GM12878 (cell line): ENCODE results near the gene MCAT. TPM values are rescaled to one million over a fixed set of nuclear protein-coding genes. Genes with fewer than 3 reads are reported as not detected.
A peak's percentile ranks its signal among the peaks of the same experiment; 100 is the strongest.

ENCODE experiments used
- ATAC-seq: fragments of 200-7000 bp; cut with Tn5 transposase; 3 replicates; pipeline ENCODE4 v1.9.1; 2020; ENCODE audit warnings: mild to moderate bottlenecking, moderate library complexity
- BruUV-seq: library from RNA; stranded (reverse); fragments of 400-500 nt; replicated peaks from 2 replicates; lab custom pipeline; 2021; lab: Mats Ljungman, UMichigan
- CTCF ChIA-PET: fragments of 300-600 bp; sonication (Branson Sonifier 250); formaldehyde crosslinking; extraction: SDS; loops from one replicate; lab custom pipeline; 2021; ENCODE audit warnings: inconsistent platforms; lab: Yijun Ruan, JAX
- POLR2A ChIA-PET: fragments of 350-600 bp; formaldehyde crosslinking; extraction: SDS; loops from one replicate; lab custom pipeline; 2021; ENCODE audit warnings: inconsistent platforms; lab: Charles Lee
- RAD21 ChIA-PET: fragments of 300-600 bp; sonication (Branson Sonifier 250); formaldehyde crosslinking; loops from one replicate; lab custom pipeline; 2023; ENCODE audit warnings: antibody characterized with exemption; ENCODE audit not compliant: unreplicated experiment; lab: Charles Lee
- SMC1A ChIA-PET: fragments of 300-600 bp; sonication (Branson Sonifier 250); formaldehyde crosslinking; loops from one replicate; lab custom pipeline; 2023; ENCODE audit not compliant: unreplicated experiment, uncharacterized antibody; lab: Charles Lee
- DNase-seq: peaks from one replicate; pipeline ENCODE4 v3.0.0-alpha.2; 2011; ENCODE audit warnings: low read depth, low spot score
- FAIRE-seq: peaks from 3 replicates; lab custom pipeline; 2011; peaks lifted over from hg19 to GRCh38; lab: Jason Lieb, UNC
- H2AFZ ChIP-seq: 2 replicates; pipeline ENCODE4 v1.6.0; 2011; ENCODE audit warnings: low read depth, low read length, control low read depth; ENCODE audit not compliant: control insufficient read depth
- H3K27ac ChIP-seq: 2 replicates; pipeline ENCODE4 v1.5.1; 2011; ENCODE audit warnings: control low read depth; ENCODE audit not compliant: control insufficient read depth, insufficient read depth
- H3K27me3 ChIP-seq, 2 experiments: replicated peaks in 1 of 2; 2 replicates each; pipeline versions ENCODE4 v1.6.0 to v1.6.1; 2011; ENCODE audit warnings: low read length in 1 of 2; ENCODE audit not compliant: control insufficient read depth in 2 of 2, insufficient read depth in 2 of 2
- H3K36me3 ChIP-seq, 2 experiments: 2 replicates each; pipeline ENCODE4 v1.5.1; 2011; ENCODE audit warnings: low read length in 1 of 2; ENCODE audit not compliant: control insufficient read depth in 2 of 2, insufficient read depth in 2 of 2
- H3K4me1 ChIP-seq: 2 replicates; pipeline ENCODE4 v1.6.1; 2011; ENCODE audit warnings: mild to moderate bottlenecking, low read length, moderate library complexity, mixed read lengths; ENCODE audit not compliant: control insufficient read depth, insufficient read depth
- H3K4me2 ChIP-seq: 2 replicates; pipeline ENCODE4 v1.6.0; 2011; ENCODE audit warnings: control low read depth; ENCODE audit not compliant: control insufficient read depth, insufficient read depth
- H3K4me3 ChIP-seq: fragments of 200-600 bp; sonication (generic); 2 replicates; pipeline ENCODE4 v1.5.1; 2016
- H3K79me2 ChIP-seq: 2 replicates; pipeline ENCODE4 v1.6.0; 2011; ENCODE audit warnings: low read length; ENCODE audit not compliant: control insufficient read depth, insufficient read depth
- H3K9ac ChIP-seq: 2 replicates; pipeline ENCODE4 v1.8.0; 2011; ENCODE audit warnings: low read length, control low read depth, mixed read lengths; ENCODE audit not compliant: control insufficient read depth, insufficient read depth
- H3K9me3 ChIP-seq: replicated peaks from 3 replicates; pipeline ENCODE4 v1.5.1; 2011; ENCODE audit warnings: mild to moderate bottlenecking, low read length; ENCODE audit not compliant: control insufficient read depth, insufficient read depth
- H4K20me1 ChIP-seq: 2 replicates; pipeline ENCODE4 v1.6.0; 2011; ENCODE audit not compliant: control insufficient read depth, insufficient read depth
- CTCF ChIP-seq, 3 experiments: IDR thresholded peaks in 2 of 3; conservative IDR thresholded peaks in 1 of 3; 2 replicates each; pipeline ENCODE4 v1.5.1; 2011; ENCODE audit warnings: low read depth in 3 of 3, low read length in 3 of 3, mild to moderate bottlenecking in 3 of 3, control low read depth in 2 of 3, moderate library complexity in 2 of 3, inconsistent platforms in 1 of 3, mixed read lengths in 1 of 3; ENCODE audit not compliant: control insufficient read depth in 2 of 3, insufficient read depth in 1 of 3; ENCODE audit errors: extremely low read depth in 1 of 3
- EP300 ChIP-seq, 2 experiments: fragments of 150-350 bp in 1 of 2; IDR thresholded peaks; 2 replicates each; pipeline ENCODE4 v1.6.1; 2011 to 2012; ENCODE audit warnings: low read depth in 2 of 2, low read length in 2 of 2, borderline replicate concordance in 1 of 2, improper control_type of control experiment in 1 of 2, inconsistent platforms in 1 of 2; ENCODE audit not compliant: control insufficient read depth in 1 of 2
- MEF2B ChIP-seq: fragments of 450-650 bp; IDR thresholded peaks from 2 replicates; pipeline ENCODE4 v1.6.1; 2018; ENCODE audit warnings: mild to moderate bottlenecking, moderate library complexity; ENCODE audit not compliant: partially characterized antibody, poor library complexity, severe bottlenecking
- PAX8 ChIP-seq: fragments of 450-650 bp; IDR thresholded peaks from 2 replicates; pipeline ENCODE4 v1.6.1; 2017; ENCODE audit warnings: mild to moderate bottlenecking, moderate library complexity
- RAD21 ChIP-seq: IDR thresholded peaks from 2 replicates; pipeline ENCODE4 v1.6.1; 2011; ENCODE audit warnings: mild to moderate bottlenecking, low read depth, low read length, moderate library complexity; ENCODE audit not compliant: insufficient read depth
- SPI1 ChIP-seq: IDR thresholded peaks from 2 replicates; pipeline ENCODE4 v1.6.1; 2011; ENCODE audit warnings: low read depth, mild to moderate bottlenecking, low read length, moderate library complexity, borderline replicate concordance; ENCODE audit not compliant: insufficient read depth
- USF1 ChIP-seq: IDR thresholded peaks from 2 replicates; pipeline ENCODE4 v1.6.1; 2011; ENCODE audit warnings: borderline replicate concordance, low read depth, mild to moderate bottlenecking, moderate library complexity, mixed read lengths, low read length; ENCODE audit not compliant: insufficient read depth; ENCODE audit errors: extremely low read length
- WGBS: methylation state at CpG from one replicate; pipeline ENCODE4 v1.1.6; 2016; ENCODE audit warnings: low lambda C conversion rate; ENCODE audit not compliant: insufficient replicate concordance, insufficient coverage; ENCODE audit errors: missing lambda C conversion rate; 5-methylcytosine and 5-hydroxymethylcytosine counted together
- in situ Hi-C: fragments of 300-500 bp; cut with MboI; formaldehyde crosslinking; loops from 9 replicates; pipeline ENCODE4 v1.14.3; 2018; ENCODE audit warnings: mixed read lengths
- intact Hi-C: fragments of 100-400 bp; cut with micrococcal nuclease; formaldehyde crosslinking; loops from one replicate; pipeline ENCODE4 v1.14.2; 2022; ENCODE audit not compliant: unreplicated experiment
- polyA plus RNA-seq, 11 experiments: library from polyadenylated mRNA; depleted of rRNA in 4 of 11; unstranded in 6 of 11; stranded (reverse) in 5 of 11; fragments of >200 nt; fragmentation: Nextera tagmentation in 4 of 11; fragmentation: Illumina TruSeq in 1 of 11; extraction: Ambion mirVana in 4 of 11; extraction: Trizol in 1 of 11; gene quantifications; 1 replicate in 1 of 11; 2 replicates in 10 of 11; pipeline versions ENCODE4 v1.2.1 to v1.2.3, GENCODE V29; 2011 to 2016; ENCODE audit warnings: inconsistent platforms in 2 of 11, missing spikeins in 2 of 11, low read depth in 1 of 11
- total RNA-seq, 4 experiments: library from RNA; depleted of rRNA in 3 of 4; stranded (reverse); fragments of >200 nt in 3 of 4; fragmentation: Illumina TruSeq in 1 of 4; extraction: Trizol in 1 of 4; gene quantifications; 2 replicates each; pipeline versions ENCODE4 v1.2.1 to v1.2.3, GENCODE V29; 2013 to 2021

MCAT gene
- total and polyA plus RNA-seq, 10 of the 15 experiments (the other 5 are each of a cell fraction or from before 2014, with no cell fraction given): 3.6 to 29.1 (median 19.3) TPM

GRCh38 chr22:43159484-43160178, 16.4 kb upstream of the MCAT start:
- no peak overlapping the region for H3K4me3 ChIP-seq
- H3K4me1 ChIP-seq: no peaks in the 10 kb centered on the region; the same call in 1 of the 2 replicates
- H3K9ac ChIP-seq: no peak overlapping the region
- H3K9me3 ChIP-seq: no peaks in the 10 kb centered on the region
- BruUV-seq: no TSS peak
- H3K79me2 ChIP-seq: no peaks in the 10 kb centered on the region
- ATAC-seq: no peak
- TF ChIP-seq MEF2B (peak; percentile 70), PAX8 (no peak), RAD21 (peak; percentile 34; the same call in 1 of the 2 replicates), USF1 (peak; percentile 8), SPI1 (no peak), CTCF (IDR thresholded peaks at IDR 0.05 in 2 of 3, conservative IDR thresholded peaks at IDR 0.05 in 1 of 3; ENCODE audit: control insufficient read depth in 2 of 3, extremely low read depth in 1 of 3, insufficient read depth in 1 of 3, low read depth in 3 of 3, low read length in 3 of 3) (peak; percentile 26 to 44 (median 38); a peak in 5 of 6 replicates), EP300 (IDR thresholded peaks at IDR 0.05; ENCODE audit: borderline replicate concordance in 1 of 2, control insufficient read depth in 1 of 2, low read depth in 2 of 2, low read length in 2 of 2) (no peak)
- TF ChIP-seq, all 136 proteins: peak for 4
- intact Hi-C loops: no loop called here
- H3K27me3 ChIP-seq: no peaks in the 10 kb centered on the region; a peak in 1 of 4 replicates
- H3K36me3 ChIP-seq: no peaks in the 10 kb centered on the region
- ChIA-PET POLR2A (no interaction called here), RAD21 (no interaction called here), CTCF (interaction anchor here (0.6 kb wide), 1 partner anchor 73 kb away, joined by 3 read pairs; no protein-coding TSS in a partner anchor), SMC1A (no interaction called here)
- in situ Hi-C loops: no loop called here
- H2AFZ ChIP-seq: no peak overlapping the region
- H3K4me2 ChIP-seq: no peak overlapping the region
- WGBS: 69% methylated on average over 17 of the region's 18 CpGs
- DNase-seq (no peak), FAIRE-seq (no peak)
- no peaks in the 10 kb centered on the region for H4K20me1 ChIP-seq
- no peak overlapping the region for H3K27ac ChIP-seq
